HepG2 (cell line): ENCODE measurements around the gene HES6. TPM values are rescaled to one million over a fixed set of nuclear protein-coding genes. Genes with fewer than 3 reads are reported as not detected.
A peak's percentile ranks its signal among the peaks of the same experiment; 100 is the strongest.

Experiments used
- ATAC-seq: fragments of 200-7000 bp; cut with Tn5 transposase; 3 replicates; pipeline ENCODE4 v1.9.1; 2020; ENCODE audit warnings: mild to moderate bottlenecking, moderate library complexity
- BruUV-seq: library from RNA; stranded (reverse); fragments of 400-500 nt; replicated peaks from 2 replicates; lab custom pipeline; 2021; lab: Mats Ljungman, UMichigan
- CTCF ChIA-PET: fragments of 300-600 bp; formaldehyde crosslinking; extraction: SDS; loops from one replicate; lab custom pipeline; 2021; ENCODE audit warnings: low total read pairs, inconsistent platforms, low intra/inter-chr PET ratio; lab: Yijun Ruan, JAX
- POLR2A ChIA-PET: fragments of 350-600 bp; sonication (Branson Sonifier 250); formaldehyde crosslinking; loops from one replicate; lab custom pipeline; 2020; ENCODE audit warnings: antibody characterized with exemption, inconsistent platforms; lab: Yijun Ruan, JAX
- DNase-seq: peaks from one replicate; pipeline ENCODE4 v3.0.0-alpha.2; 2015; ENCODE audit warnings: low spot score
- FAIRE-seq: peaks from 3 replicates; lab custom pipeline; 2011; peaks lifted over from hg19 to GRCh38; lab: Jason Lieb, UNC
- H2AFZ ChIP-seq: one replicate; pipeline ENCODE4 v1.6.1; 2011; ENCODE audit warnings: low read length, inconsistent platforms
- H3K27ac ChIP-seq: fragments of 300-600 bp; 3 replicates; pipeline ENCODE4 v1.8.0; 2011; ENCODE audit warnings: mixed run types, mild to moderate bottlenecking, mixed read lengths, low read length, inconsistent platforms; ENCODE audit not compliant: insufficient read depth; ENCODE audit errors: extremely low read length
- H3K27me3 ChIP-seq, 2 experiments: fragments of 200-600 bp in 1 of 2; 2 replicates in 1 of 2; 3 replicates in 1 of 2; pipeline versions ENCODE4 v1.6.0 to v1.8.0; 2011; ENCODE audit warnings: low read length in 2 of 2, mild to moderate bottlenecking in 2 of 2, moderate library complexity in 2 of 2, inconsistent platforms in 1 of 2; ENCODE audit not compliant: insufficient read depth in 2 of 2, control insufficient read depth in 1 of 2
- H3K36me3 ChIP-seq, 2 experiments: fragments of 200-600 bp in 1 of 2; replicated peaks in 1 of 2; 2 replicates in 1 of 2; 3 replicates in 1 of 2; pipeline versions ENCODE4 v1.5.1 to v1.8.0; 2011; ENCODE audit warnings: low read length in 2 of 2, inconsistent platforms in 1 of 2; ENCODE audit not compliant: insufficient read depth in 2 of 2, control insufficient read depth in 1 of 2
- H3K4me1 ChIP-seq: 2 replicates; pipeline ENCODE4 v1.5.1; 2012; ENCODE audit warnings: low read length, inconsistent platforms; ENCODE audit not compliant: insufficient read depth
- H3K4me2 ChIP-seq: 2 replicates; pipeline ENCODE4 v1.6.0; 2011; ENCODE audit warnings: low read depth, low read length, inconsistent platforms
- H3K4me3 ChIP-seq, 3 experiments: fragments of 200-600 bp in 1 of 3; sonication (generic), shearing (Covaris generic) in 1 of 3; replicated peaks in 1 of 3; 2 replicates each; pipeline ENCODE4 v1.5.1; 2011 to 2016; ENCODE audit warnings: low read length in 3 of 3, inconsistent platforms in 2 of 3, low read depth in 2 of 3, mild to moderate bottlenecking in 2 of 3, control low read depth in 1 of 3, mixed read lengths in 1 of 3; ENCODE audit not compliant: insufficient read depth in 1 of 3
- H3K79me2 ChIP-seq: one replicate; pipeline ENCODE4 v1.6.1; 2011; ENCODE audit warnings: low read length, inconsistent platforms; ENCODE audit not compliant: insufficient read depth
- H3K9ac ChIP-seq: 2 replicates; pipeline ENCODE4 v1.6.0; 2011; ENCODE audit warnings: mild to moderate bottlenecking, low read depth, low read length, inconsistent platforms; ENCODE audit not compliant: insufficient read depth
- H3K9me3 ChIP-seq: 2 replicates; pipeline ENCODE4 v1.5.1; 2012; ENCODE audit warnings: mild to moderate bottlenecking, low read length
- H4K20me1 ChIP-seq: 2 replicates; pipeline ENCODE4 v1.6.0; 2011; ENCODE audit warnings: inconsistent platforms, mild to moderate bottlenecking, low read length, moderate library complexity; ENCODE audit not compliant: insufficient read depth
- AGO1 ChIP-seq: fragments of 200-400 bp; formaldehyde crosslinking; IDR thresholded peaks from 2 replicates; pipeline ENCODE4 v1.6.1; 2017; ENCODE audit warnings: mild to moderate bottlenecking, low read depth, low read length, moderate library complexity; ENCODE audit not compliant: poor library complexity, severe bottlenecking
- BRF2 ChIP-seq: sonication (generic); formaldehyde crosslinking; IDR thresholded peaks from 2 replicates; pipeline ENCODE4 v1.8.1; 2022; ENCODE audit warnings: mild to moderate bottlenecking, missing genetic modification reagents
- CHD4 ChIP-seq: fragments of 200-600 bp; sonication (generic); IDR thresholded peaks from 2 replicates; pipeline ENCODE4 v1.7.0; 2017; ENCODE audit warnings: mild to moderate bottlenecking, low read length, borderline replicate concordance
- NFE2L2 ChIP-seq: fragments of 150-350 bp; IDR thresholded peaks from 2 replicates; pipeline ENCODE4 v1.6.1; 2014; ENCODE audit warnings: low read length
- SALL2 ChIP-seq: sonication (generic); formaldehyde crosslinking; IDR thresholded peaks from 2 replicates; pipeline ENCODE4 v1.8.1; 2023; ENCODE audit warnings: mild to moderate bottlenecking, missing genetic modification reagents, inconsistent platforms
- ZNF17 ChIP-seq: sonication (generic); formaldehyde crosslinking; IDR thresholded peaks from 2 replicates; pipeline ENCODE4 v1.5.0; 2020; ENCODE audit warnings: mild to moderate bottlenecking, missing genetic modification reagents
- ZNF33B ChIP-seq: sonication (generic); formaldehyde crosslinking; IDR thresholded peaks from 2 replicates; pipeline ENCODE4 v1.5.1; 2020; ENCODE audit warnings: mild to moderate bottlenecking, missing genetic modification reagents
- ZNF407 ChIP-seq: sonication (generic); formaldehyde crosslinking; IDR thresholded peaks from one replicate; pipeline ENCODE4 v1.5.1; 2020; ENCODE audit warnings: mild to moderate bottlenecking, missing genetic modification reagents; ENCODE audit errors: not compliant biosample characterization
- ZNF431 ChIP-seq: sonication (generic); formaldehyde crosslinking; IDR thresholded peaks from 2 replicates; pipeline ENCODE4 v1.9.0; 2022; ENCODE audit warnings: missing genetic modification reagents, low read depth, mild to moderate bottlenecking, borderline replicate concordance
- ZNF501 ChIP-seq: sonication (generic); formaldehyde crosslinking; IDR thresholded peaks from 2 replicates; pipeline ENCODE4 v1.5.1; 2020; ENCODE audit warnings: mild to moderate bottlenecking, moderate library complexity, missing genetic modification reagents
- ZNF75D ChIP-seq: sonication (generic); formaldehyde crosslinking; IDR thresholded peaks from 2 replicates; pipeline ENCODE4 v1.8.1; 2023; ENCODE audit warnings: missing genetic modification reagents, mild to moderate bottlenecking, borderline replicate concordance
- ZNF775 ChIP-seq: sonication (generic); formaldehyde crosslinking; IDR thresholded peaks from 2 replicates; pipeline ENCODE4 v1.4.0; 2020; ENCODE audit warnings: missing genetic modification reagents, mild to moderate bottlenecking, moderate library complexity, borderline replicate concordance
- WGBS: methylation state at CpG from one replicate; pipeline ENCODE4 v1.1.6; 2017; ENCODE audit warnings: low lambda C conversion rate; 5-methylcytosine and 5-hydroxymethylcytosine counted together
- in situ Hi-C: cut with HindIII; loops from 2 replicates; pipeline ENCODE4 v1.10.0; 2017; ENCODE audit warnings: low pct_unique_long_range_greater_than_20kb; ENCODE audit not compliant: extremely low pct_ligation_motif_present
- intact Hi-C: fragments of 100-400 bp; cut with micrococcal nuclease; formaldehyde crosslinking; loops from one replicate; pipeline ENCODE4 v1.10.0; 2022; ENCODE audit not compliant: unreplicated experiment
- polyA plus RNA-seq, 8 experiments: library from polyadenylated mRNA; depleted of rRNA in 3 of 8; stranded (reverse) in 7 of 8; unstranded in 1 of 8; fragments of >200 nt; fragmentation: Illumina TruSeq in 4 of 8; extraction: Trizol in 4 of 8; gene quantifications; 2 replicates each; pipeline versions ENCODE4 v1.2.1 to v1.2.3, GENCODE V29; 2011 to 2016; ENCODE audit warnings: low read depth in 4 of 8, missing spikeins in 1 of 8, mixed read lengths in 1 of 8; ENCODE audit not compliant: insufficient read depth in 1 of 8
- total RNA-seq, 5 experiments: library from RNA; depleted of rRNA; stranded (reverse); fragments of >200 nt; fragmentation: Illumina TruSeq; extraction: Trizol; gene quantifications; 2 replicates each; pipeline ENCODE4 v1.2.3, GENCODE V29; 2016; ENCODE audit warnings: low read depth in 1 of 5
- TF ChIP-seq, protein P1 (sequence below): IDR thresholded peaks from 2 replicates; pipeline ENCODE4 v1.6.1; 2016

HES6 gene
- total and polyA plus RNA-seq, 2 of the 13 experiments (the other 11 are each of a cell fraction or from before 2014, with no cell fraction given) = 19.5 to 82.8 TPM

DNA sequence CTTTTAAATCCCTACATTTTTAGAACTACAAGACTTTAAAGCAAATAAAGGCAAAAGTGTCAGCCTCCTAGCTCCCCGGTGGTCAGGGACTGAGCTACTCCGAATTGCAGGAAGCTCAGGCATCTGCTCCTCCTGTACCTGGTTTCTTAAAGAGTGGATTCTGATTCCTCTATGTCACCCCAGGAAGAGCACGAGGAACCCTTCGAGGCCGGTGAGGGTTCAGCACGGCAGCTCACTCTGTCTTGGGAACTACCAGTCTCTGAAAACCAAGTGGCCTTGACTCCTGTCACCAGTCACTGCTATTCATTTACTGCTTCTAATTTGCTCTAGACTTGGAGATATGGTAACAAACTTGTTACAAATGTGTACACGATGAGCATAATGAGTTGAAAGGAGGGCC is 46.3 kb upstream of the HES6 start:
- Histone ChIP-seq H3K36me3 (peaks cover 4 to 6% of the 10 kb centered on the region in 2 experiments; a peak in 1 of 5 replicates), H3K27ac (peak overlapping the region; percentile 99), H3K9me3 (no peaks in the 10 kb centered on the region), H3K4me3 (peak overlapping the region; percentile 75 to 99 (median 87)), H2AFZ (no peak overlapping the region), H3K9ac (peak overlapping the region; percentile 99), H3K27me3 (no peaks in the 10 kb centered on the region; a peak in 1 of 5 replicates), H3K4me2 (peak overlapping the region; percentile 96), H4K20me1 (peaks cover 4% of the 10 kb centered on the region; the same call in 1 of the 2 replicates), H3K4me1 (peaks cover 64% of the 10 kb centered on the region), H3K79me2 (peaks cover 71% of the 10 kb centered on the region)
- FAIRE-seq = no peak
- in situ Hi-C loops (no loop called here), intact Hi-C loops (loop anchor here (5.0 kb wide), 2 partner anchors 36 to 224 kb away; partner anchors contain the start of genes SCLY and TRAF3IP1)
- ChIA-PET POLR2A (interaction anchor here (0.7 to 7.3 kb wide), 8 partner anchors 9 to 47 kb away, joined by 3 to 44 read pairs (median 4); no protein-coding TSS in a partner anchor), CTCF (interaction anchor here (1.2 kb wide), 2 partner anchors 18 to 30 kb away, joined by 4 to 5 read pairs; no protein-coding TSS in a partner anchor)
- no peak for DNase-seq
- no TSS peak for BruUV-seq
- ATAC-seq = no peak
- 5% methylated on average over 7 of the region's 7 CpGs for WGBS
- TF ChIP-seq, protein P1, sequence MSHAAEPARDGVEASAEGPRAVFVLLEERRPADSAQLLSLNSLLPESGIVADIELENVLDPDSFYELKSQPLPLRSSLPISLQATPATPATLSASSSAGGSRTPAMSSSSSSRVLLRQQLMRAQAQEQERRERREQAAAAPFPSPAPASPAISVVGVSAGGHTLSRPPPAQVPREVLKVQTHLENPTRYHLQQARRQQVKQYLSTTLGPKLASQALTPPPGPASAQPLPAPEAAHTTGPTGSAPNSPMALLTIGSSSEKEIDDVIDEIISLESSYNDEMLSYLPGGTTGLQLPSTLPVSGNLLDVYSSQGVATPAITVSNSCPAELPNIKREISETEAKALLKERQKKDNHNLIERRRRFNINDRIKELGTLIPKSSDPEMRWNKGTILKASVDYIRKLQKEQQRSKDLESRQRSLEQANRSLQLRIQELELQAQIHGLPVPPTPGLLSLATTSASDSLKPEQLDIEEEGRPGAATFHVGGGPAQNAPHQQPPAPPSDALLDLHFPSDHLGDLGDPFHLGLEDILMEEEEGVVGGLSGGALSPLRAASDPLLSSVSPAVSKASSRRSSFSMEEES (CRISPR knock-in tag) = peak; percentile 2; the same call in 1 of the 2 replicates
- TF ChIP-seq ZNF431 (CRISPR knock-in tag) (no peak), ZNF775 (CRISPR knock-in tag) (no peak), ZNF33B (CRISPR knock-in tag) (no peak), CHD4 (no peak; the same call in 1 of the 2 replicates), AGO1 (no peak), NFE2L2 (no peak), ZNF17 (CRISPR knock-in tag) (no peak), ZNF407 (CRISPR knock-in tag) (peak; percentile 7), SALL2 (CRISPR knock-in tag) (0 out of 2 replicates have a peak, but pooled peaks have one; percentile 12), ZNF75D (CRISPR knock-in tag) (no peak), ZNF501 (CRISPR knock-in tag) (peak; percentile 49; the same call in 1 of the 2 replicates), BRF2 (CRISPR knock-in tag) (peak; percentile 73)
